Kasumi-1 (cell line): ENCODE measurements around the gene ID2.

ENCODE experiments used
- DNase-seq, 2 experiments: peaks; one replicate each; lab custom pipeline; 2025; lab: John Stamatoyannopoulos, UW

The ID2 gene

GRCh38 chr2:8729939-8730338 lies 48.1 kb downstream of the ID2 start:
- no peak for DNase-seq

- DNase-seq = no peak
Measured at GRCh38 chr2:8732601-8733000, 50.7 kb downstream of the ID2 start.
